ENCODE results near the gene PRKCQ.

- TF ChIP-seq EZH2 (IDR thresholded peaks at IDR 0.05; ENCODE audit: borderline replicate concordance, low read length): no peak
- no peak for TF ChIP-seq CTCF (IDR thresholded peaks at IDR 0.05; ENCODE audit: low read length)
Observed at GRCh38 chr10:6539833-6540232, 40.2 kb downstream of the PRKCQ start.
